HG03095 (cell line): ENCODE results near the gene LMBR1.

Experiments
- ATAC-seq: cut with Tn5 transposase; IDR thresholded peaks from one replicate; pipeline ENCODE4 v1.9.1; 2021; ENCODE audit warnings: moderate library complexity; ENCODE audit not compliant: unreplicated experiment

LMBR1 gene

GRCh38 chr7:156764016-156764669, 128.8 kb downstream of the LMBR1 start:
- ATAC-seq = no peak

GRCh38 chr7:156759579-156760202, 133.3 kb downstream of the LMBR1 start:
- no peak for ATAC-seq

- ATAC-seq = no peak
Observed at GRCh38 chr7:156759143-156759542, 133.8 kb downstream of the LMBR1 start.

- no peak for ATAC-seq
Observed at GRCh38 chr7:156754201-156754600, 138.8 kb downstream of the LMBR1 start.

- no peak for ATAC-seq
Observed at GRCh38 chr7:156753630-156754029, 139.4 kb downstream of the LMBR1 start.

GRCh38 chr7:156753229-156753560, 139.8 kb downstream of the LMBR1 start:
- no peak for ATAC-seq

- no peak for ATAC-seq
Observed at GRCh38 chr7:156752367-156753228, 140.4 kb downstream of the LMBR1 start.

- no peak for ATAC-seq
Observed at GRCh38 chr7:156751319-156751718, 141.7 kb downstream of the LMBR1 start.

GRCh38 chr7:156747718-156748117, 145.3 kb downstream of the LMBR1 start:
- no peak for ATAC-seq

- no peak for ATAC-seq
Observed at GRCh38 chr7:156746891-156747290, 146.1 kb downstream of the LMBR1 start.

- no peak for ATAC-seq
Observed at GRCh38 chr7:156739596-156739995, 153.4 kb downstream of the LMBR1 start.

GRCh38 chr7:156735851-156736250, 157.1 kb downstream of the LMBR1 start:
- no peak for ATAC-seq

GRCh38 chr7:156733638-156734037, 159.3 kb downstream of the LMBR1 start:
- no peak for ATAC-seq

GRCh38 chr7:156732091-156732625, 160.8 kb downstream of the LMBR1 start:
- ATAC-seq = no peak

GRCh38 chr7:156731651-156732050, 161.3 kb downstream of the LMBR1 start:
- no peak for ATAC-seq

- ATAC-seq = no peak
Observed at GRCh38 chr7:156725936-156726335, 167.0 kb downstream of the LMBR1 start.

GRCh38 chr7:156725073-156725472, 167.9 kb downstream of the LMBR1 start:
- ATAC-seq = no peak

GRCh38 chr7:156722043-156722826, 170.7 kb downstream of the LMBR1 start:
- ATAC-seq = no peak

- no peak for ATAC-seq
Observed at GRCh38 chr7:156703773-156704482, 189.1 kb downstream of the LMBR1 start.

GRCh38 chr7:156703209-156703608, 189.8 kb downstream of the LMBR1 start:
- no peak for ATAC-seq
